GM12878 (cell line): ENCODE measurements around the gene GAB1. TPM values are rescaled to one million over a fixed set of nuclear protein-coding genes. Genes with fewer than 3 reads are reported as not detected.

Source experiments
- ATAC-seq: fragments of 200-7000 bp; cut with Tn5 transposase; 3 replicates; pipeline ENCODE4 v1.9.1; 2020; ENCODE audit warnings: mild to moderate bottlenecking, moderate library complexity
- BruUV-seq: library from RNA; stranded (reverse); fragments of 400-500 nt; replicated peaks from 2 replicates; lab custom pipeline; 2021; lab: Mats Ljungman, UMichigan
- CTCF ChIA-PET: fragments of 300-600 bp; sonication (Branson Sonifier 250); formaldehyde crosslinking; extraction: SDS; loops from one replicate; lab custom pipeline; 2021; ENCODE audit warnings: inconsistent platforms; lab: Yijun Ruan, JAX
- POLR2A ChIA-PET: fragments of 350-600 bp; formaldehyde crosslinking; extraction: SDS; loops from one replicate; lab custom pipeline; 2021; ENCODE audit warnings: inconsistent platforms; lab: Charles Lee
- RAD21 ChIA-PET: fragments of 300-600 bp; sonication (Branson Sonifier 250); formaldehyde crosslinking; loops from one replicate; lab custom pipeline; 2023; ENCODE audit warnings: antibody characterized with exemption; ENCODE audit not compliant: unreplicated experiment; lab: Charles Lee
- SMC1A ChIA-PET: fragments of 300-600 bp; sonication (Branson Sonifier 250); formaldehyde crosslinking; loops from one replicate; lab custom pipeline; 2023; ENCODE audit not compliant: unreplicated experiment, uncharacterized antibody; lab: Charles Lee
- DNase-seq: peaks from one replicate; pipeline ENCODE4 v3.0.0-alpha.2; 2011; ENCODE audit warnings: low read depth, low spot score
- FAIRE-seq: peaks from 3 replicates; lab custom pipeline; 2011; peaks lifted over from hg19 to GRCh38; lab: Jason Lieb, UNC
- H2AFZ ChIP-seq: 2 replicates; pipeline ENCODE4 v1.6.0; 2011; ENCODE audit warnings: low read depth, low read length, control low read depth; ENCODE audit not compliant: control insufficient read depth
- H3K27ac ChIP-seq: 2 replicates; pipeline ENCODE4 v1.5.1; 2011; ENCODE audit warnings: control low read depth; ENCODE audit not compliant: control insufficient read depth, insufficient read depth
- H3K27me3 ChIP-seq, 2 experiments: replicated peaks in 1 of 2; 2 replicates each; pipeline versions ENCODE4 v1.6.0 to v1.6.1; 2011; ENCODE audit warnings: low read length in 1 of 2; ENCODE audit not compliant: control insufficient read depth in 2 of 2, insufficient read depth in 2 of 2
- H3K36me3 ChIP-seq, 2 experiments: 2 replicates each; pipeline ENCODE4 v1.5.1; 2011; ENCODE audit warnings: low read length in 1 of 2; ENCODE audit not compliant: control insufficient read depth in 2 of 2, insufficient read depth in 2 of 2
- H3K4me1 ChIP-seq: 2 replicates; pipeline ENCODE4 v1.6.1; 2011; ENCODE audit warnings: mild to moderate bottlenecking, low read length, moderate library complexity, mixed read lengths; ENCODE audit not compliant: control insufficient read depth, insufficient read depth
- H3K4me2 ChIP-seq: 2 replicates; pipeline ENCODE4 v1.6.0; 2011; ENCODE audit warnings: control low read depth; ENCODE audit not compliant: control insufficient read depth, insufficient read depth
- H3K4me3 ChIP-seq: fragments of 200-600 bp; sonication (generic); 2 replicates; pipeline ENCODE4 v1.5.1; 2016
- H3K79me2 ChIP-seq: 2 replicates; pipeline ENCODE4 v1.6.0; 2011; ENCODE audit warnings: low read length; ENCODE audit not compliant: control insufficient read depth, insufficient read depth
- H3K9ac ChIP-seq: 2 replicates; pipeline ENCODE4 v1.8.0; 2011; ENCODE audit warnings: low read length, control low read depth, mixed read lengths; ENCODE audit not compliant: control insufficient read depth, insufficient read depth
- H3K9me3 ChIP-seq: replicated peaks from 3 replicates; pipeline ENCODE4 v1.5.1; 2011; ENCODE audit warnings: mild to moderate bottlenecking, low read length; ENCODE audit not compliant: control insufficient read depth, insufficient read depth
- H4K20me1 ChIP-seq: 2 replicates; pipeline ENCODE4 v1.6.0; 2011; ENCODE audit not compliant: control insufficient read depth, insufficient read depth
- ASH2L ChIP-seq: fragments of 300-600, 200-600 bp; sonication (generic); IDR thresholded peaks from 2 replicates; pipeline ENCODE4 v1.6.1; 2017; ENCODE audit warnings: low read depth, mild to moderate bottlenecking, borderline replicate concordance
- BMI1 ChIP-seq: fragments of 450-650 bp; IDR thresholded peaks from 2 replicates; pipeline ENCODE4 v1.6.1; 2016; ENCODE audit warnings: mild to moderate bottlenecking, moderate library complexity, borderline replicate concordance
- CBX5 ChIP-seq: sonication (generic); IDR thresholded peaks from 2 replicates; pipeline ENCODE4 v1.6.1; 2016; ENCODE audit warnings: low read depth, moderate library complexity, mild to moderate bottlenecking, inconsistent platforms
- GABPA ChIP-seq: IDR thresholded peaks from 2 replicates; pipeline ENCODE4 v1.6.1; 2014; ENCODE audit warnings: antibody characterized with exemption, low read depth, mild to moderate bottlenecking, inconsistent platforms
- JUNB ChIP-seq: IDR thresholded peaks from 2 replicates; pipeline ENCODE4 v1.6.1; 2016; ENCODE audit warnings: antibody characterized with exemption, mild to moderate bottlenecking
- NRF1 ChIP-seq: conservative IDR thresholded peaks from 2 replicates; pipeline ENCODE4 v1.6.1; 2011; ENCODE audit warnings: mild to moderate bottlenecking, low read depth, low read length, improper control_type of control experiment
- SPI1 ChIP-seq: IDR thresholded peaks from 2 replicates; pipeline ENCODE4 v1.6.1; 2011; ENCODE audit warnings: low read depth, mild to moderate bottlenecking, low read length, moderate library complexity, borderline replicate concordance; ENCODE audit not compliant: insufficient read depth
- SUPT20H ChIP-seq: IDR thresholded peaks from 2 replicates; pipeline ENCODE4 v1.6.1; 2011; ENCODE audit warnings: low read depth, mild to moderate bottlenecking, low read length, moderate library complexity, borderline replicate concordance; ENCODE audit not compliant: control insufficient read depth
- YBX1 ChIP-seq: fragments of 450-650 bp; IDR thresholded peaks from 2 replicates; pipeline ENCODE4 v1.6.1; 2016; ENCODE audit warnings: antibody characterized with exemption
- ZNF622 ChIP-seq: fragments of 450-650 bp; IDR thresholded peaks from 2 replicates; pipeline ENCODE4 v1.6.1; 2017; ENCODE audit warnings: mild to moderate bottlenecking, inconsistent platforms
- WGBS: methylation state at CpG from one replicate; pipeline ENCODE4 v1.1.6; 2016; ENCODE audit warnings: low lambda C conversion rate; ENCODE audit not compliant: insufficient replicate concordance, insufficient coverage; ENCODE audit errors: missing lambda C conversion rate; 5-methylcytosine and 5-hydroxymethylcytosine counted together
- in situ Hi-C: fragments of 300-500 bp; cut with MboI; formaldehyde crosslinking; loops from 9 replicates; pipeline ENCODE4 v1.14.3; 2018; ENCODE audit warnings: mixed read lengths
- intact Hi-C: fragments of 100-400 bp; cut with micrococcal nuclease; formaldehyde crosslinking; loops from one replicate; pipeline ENCODE4 v1.14.2; 2022; ENCODE audit not compliant: unreplicated experiment
- polyA plus RNA-seq, 11 experiments: library from polyadenylated mRNA; depleted of rRNA in 4 of 11; unstranded in 6 of 11; stranded (reverse) in 5 of 11; fragments of >200 nt; fragmentation: Nextera tagmentation in 4 of 11; fragmentation: Illumina TruSeq in 1 of 11; extraction: Ambion mirVana in 4 of 11; extraction: Trizol in 1 of 11; gene quantifications; 1 replicate in 1 of 11; 2 replicates in 10 of 11; pipeline versions ENCODE4 v1.2.1 to v1.2.3, GENCODE V29; 2011 to 2016; ENCODE audit warnings: inconsistent platforms in 2 of 11, missing spikeins in 2 of 11, low read depth in 1 of 11
- total RNA-seq, 4 experiments: library from RNA; depleted of rRNA in 3 of 4; stranded (reverse); fragments of >200 nt in 3 of 4; fragmentation: Illumina TruSeq in 1 of 4; extraction: Trizol in 1 of 4; gene quantifications; 2 replicates each; pipeline versions ENCODE4 v1.2.1 to v1.2.3, GENCODE V29; 2013 to 2021
- TF ChIP-seq, protein P1 (sequence below): IDR thresholded peaks from 2 replicates; pipeline ENCODE4 v1.6.1; 2011; ENCODE audit warnings: low read depth, low read length, improper control_type of control experiment, borderline replicate concordance

Gene GAB1
- total and polyA plus RNA-seq, 10 of the 15 experiments (the other 5 are each of a cell fraction or from before 2014, with no cell fraction given) = 0.37 to 5.3 (median 3.2) TPM

DNA sequence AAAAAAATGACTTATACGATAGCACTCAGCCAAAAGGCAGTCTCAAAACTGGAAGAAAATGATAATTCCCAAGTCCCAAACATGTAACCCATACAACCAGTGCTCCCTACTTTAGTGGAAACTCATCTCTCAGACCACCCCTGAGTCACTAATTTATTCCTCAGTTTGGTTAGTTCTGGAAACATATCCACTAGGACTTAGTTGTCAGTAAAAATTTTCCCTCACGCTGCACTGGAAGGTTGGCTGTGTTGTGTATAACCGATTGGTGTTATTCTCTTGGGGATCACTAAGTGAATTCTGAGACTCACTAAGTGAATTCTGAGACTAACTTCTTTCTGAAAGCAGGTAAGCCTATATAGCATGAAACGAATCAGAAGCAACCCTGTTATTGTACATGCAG lies 48.5 kb upstream of the GAB1 start:
- DNase-seq = no peak
- intact Hi-C loops = no loop called here
- WGBS = 30% methylated on average over 3 of the region's 4 CpGs
- Histone ChIP-seq H4K20me1 (no peaks in the 10 kb centered on the region), H3K4me1 (no peaks in the 10 kb centered on the region), H3K4me3 (no peak overlapping the region), H3K36me3 (no peaks in the 10 kb centered on the region), H3K9me3 (no peaks in the 10 kb centered on the region), H3K27me3 (no peaks in the 10 kb centered on the region), H3K9ac (no peak overlapping the region), H3K4me2 (no peak overlapping the region), H3K27ac (no peak overlapping the region), H2AFZ (no peak overlapping the region), H3K79me2 (no peaks in the 10 kb centered on the region)
- ChIA-PET RAD21 (no interaction called here), POLR2A (no interaction called here), CTCF (no interaction called here), SMC1A (interaction anchor here (0.6 kb wide), 1 partner anchor 55 kb away, joined by 4 read pairs; no protein-coding TSS in a partner anchor)
- BruUV-seq = no TSS peak
- TF ChIP-seq ZNF622 = no peak
- no peak for TF ChIP-seq CBX5
- no peak for TF ChIP-seq BMI1
- TF ChIP-seq NRF1 = no peak
- TF ChIP-seq SPI1 = no peak
- no peak for TF ChIP-seq JUNB
- TF ChIP-seq, protein P1, sequence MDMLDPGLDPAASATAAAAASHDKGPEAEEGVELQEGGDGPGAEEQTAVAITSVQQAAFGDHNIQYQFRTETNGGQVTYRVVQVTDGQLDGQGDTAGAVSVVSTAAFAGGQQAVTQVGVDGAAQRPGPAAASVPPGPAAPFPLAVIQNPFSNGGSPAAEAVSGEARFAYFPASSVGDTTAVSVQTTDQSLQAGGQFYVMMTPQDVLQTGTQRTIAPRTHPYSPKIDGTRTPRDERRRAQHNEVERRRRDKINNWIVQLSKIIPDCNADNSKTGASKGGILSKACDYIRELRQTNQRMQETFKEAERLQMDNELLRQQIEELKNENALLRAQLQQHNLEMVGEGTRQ = no peak
- no peak for TF ChIP-seq YBX1
- no peak for TF ChIP-seq GABPA
- no peak for TF ChIP-seq ASH2L
- no peak for TF ChIP-seq SUPT20H
- ATAC-seq = no peak
- no peak for FAIRE-seq
- in situ Hi-C loops = no loop called here
